Mesenteric fat pad (tissue), 1 donor: Measurements from ENCODE around the gene GRK1. TPM values are rescaled to one million over a fixed set of nuclear protein-coding genes. Genes with fewer than 3 reads are reported as not detected.
A peak's percentile ranks its signal among the peaks of the same experiment; 100 is the strongest.
"Not testable (repeated sequence)": the region's sequence is repeated elsewhere in the genome, so short reads cannot be mapped to it uniquely, and the experiment has no call there.

Experiments used
- DNase-seq: peaks from one replicate; pipeline ENCODE4 v3.0.0-alpha.2; 2020; ENCODE audit warnings: low spot score
- long read RNA-seq: library from polyadenylated mRNA; unstranded; transcript quantifications from one replicate; pipeline ENCODE4 v2.0.0, GENCODE V29; 2020
- total RNA-seq: library from RNA; stranded (reverse); fragmentation: NEBNext Ultra II Directional; extraction: Animal tissue kit (Norgen Biotek cat#: 25700); gene quantifications from one replicate; pipeline ENCODE4 v1.2.1, GENCODE V29; 2021
- donor health status: DM: yes; HTN: yes; CAD: no.

The GRK1 gene
- total RNA-seq, result not detected
- long read RNA-seq, result 0 reads

GRCh38 chr13:113666951-113667701 lies at the start of gene GRK1:
Gene GRK1 (plus strand): TSS chr13:113667219. CDS start chr13:113667387, 168 bp downstream.
- DNase-seq, result peak; percentile 86

- no peak for DNase-seq
Measured at GRCh38 chr13:113617961-113618360, 49.1 kb upstream of the GRK1 start.

- DNase-seq, result no peak
Measured at GRCh38 chr13:113618455-113618854, 48.6 kb upstream of the GRK1 start.

- DNase-seq, result no peak
Measured at GRCh38 chr13:113620036-113620796, 46.8 kb upstream of the GRK1 start.

DNA sequence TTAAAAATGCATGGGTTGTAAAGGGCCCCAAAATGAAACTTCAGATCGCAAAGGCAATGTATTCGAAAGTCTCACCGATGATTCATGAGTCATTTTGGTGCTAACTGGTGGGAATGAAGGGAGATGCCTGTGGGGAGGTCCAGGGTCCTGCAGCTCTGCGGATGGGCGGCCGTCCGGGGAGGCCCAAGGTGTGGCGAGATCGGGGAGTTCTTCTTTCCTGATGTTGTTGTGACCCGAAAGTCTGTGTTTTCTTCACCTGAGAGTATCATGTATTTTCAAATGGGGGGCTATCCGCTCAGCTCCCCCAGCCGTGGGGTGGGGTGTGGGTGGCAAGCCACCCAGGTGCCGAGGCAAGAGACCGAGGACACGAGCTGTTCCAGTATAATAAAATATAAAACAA lies 46.0 kb upstream of the GRK1 start:
- DNase-seq, result no peak

DNA sequence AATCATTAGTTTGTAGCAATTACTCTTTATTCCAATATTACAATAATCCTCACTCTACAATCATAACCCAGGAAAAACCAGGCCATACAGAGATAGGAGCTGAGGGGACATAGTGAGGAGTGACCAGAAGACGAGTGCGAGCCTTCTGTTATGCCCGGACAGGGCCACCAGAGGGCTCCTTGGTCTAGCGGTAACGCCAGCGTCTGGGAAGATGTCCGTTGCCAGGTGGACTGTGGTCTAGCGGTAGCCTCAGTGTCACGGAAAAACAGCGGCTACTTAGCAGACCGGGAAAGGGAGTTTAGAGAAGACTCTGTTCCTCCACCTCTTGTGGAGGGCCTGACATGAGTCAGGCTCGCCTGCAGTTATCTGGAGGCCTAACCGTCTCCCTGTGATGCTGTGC lies 45.5 kb upstream of the GRK1 start:
- not testable (repeated sequence) for DNase-seq

- not testable (repeated sequence) for DNase-seq
Measured at GRCh38 chr13:113621986-113622550, 45.0 kb upstream of the GRK1 start.

DNA sequence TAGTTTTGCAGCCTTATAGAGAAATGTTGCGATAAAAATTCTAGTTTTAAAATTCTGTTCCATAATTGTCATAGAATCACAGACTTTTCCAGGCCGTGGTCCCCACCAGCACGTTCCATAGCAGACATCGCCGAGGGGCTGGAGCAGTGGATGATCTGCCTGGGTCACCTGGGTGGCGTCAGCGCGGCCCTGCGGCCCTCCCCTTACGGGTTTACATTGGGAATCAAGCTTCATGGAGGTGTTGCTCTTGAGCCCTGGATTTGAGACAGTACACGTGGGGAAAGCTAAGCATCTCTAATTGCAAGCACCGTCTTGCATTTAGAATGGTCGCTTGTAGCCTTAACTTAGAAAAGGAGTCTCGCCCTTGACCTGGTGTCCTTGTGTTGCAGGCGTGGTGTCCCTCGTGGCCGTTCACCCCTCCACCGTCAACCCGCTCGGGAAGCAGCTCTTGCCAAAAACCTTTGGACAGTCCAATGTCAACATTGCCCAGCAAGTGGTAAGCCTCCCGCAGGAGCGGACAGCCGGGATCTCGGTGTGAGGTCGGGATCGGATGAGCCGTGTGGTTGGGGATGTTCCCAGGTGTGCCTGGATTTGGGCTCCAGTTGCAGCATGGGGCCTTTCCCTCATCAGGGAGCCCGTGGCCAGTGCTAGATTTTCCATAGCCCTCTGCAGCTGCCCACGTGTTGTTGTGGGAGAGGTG lies 44.1 kb upstream of the GRK1 start:
- DNase-seq, result no peak

DNA sequence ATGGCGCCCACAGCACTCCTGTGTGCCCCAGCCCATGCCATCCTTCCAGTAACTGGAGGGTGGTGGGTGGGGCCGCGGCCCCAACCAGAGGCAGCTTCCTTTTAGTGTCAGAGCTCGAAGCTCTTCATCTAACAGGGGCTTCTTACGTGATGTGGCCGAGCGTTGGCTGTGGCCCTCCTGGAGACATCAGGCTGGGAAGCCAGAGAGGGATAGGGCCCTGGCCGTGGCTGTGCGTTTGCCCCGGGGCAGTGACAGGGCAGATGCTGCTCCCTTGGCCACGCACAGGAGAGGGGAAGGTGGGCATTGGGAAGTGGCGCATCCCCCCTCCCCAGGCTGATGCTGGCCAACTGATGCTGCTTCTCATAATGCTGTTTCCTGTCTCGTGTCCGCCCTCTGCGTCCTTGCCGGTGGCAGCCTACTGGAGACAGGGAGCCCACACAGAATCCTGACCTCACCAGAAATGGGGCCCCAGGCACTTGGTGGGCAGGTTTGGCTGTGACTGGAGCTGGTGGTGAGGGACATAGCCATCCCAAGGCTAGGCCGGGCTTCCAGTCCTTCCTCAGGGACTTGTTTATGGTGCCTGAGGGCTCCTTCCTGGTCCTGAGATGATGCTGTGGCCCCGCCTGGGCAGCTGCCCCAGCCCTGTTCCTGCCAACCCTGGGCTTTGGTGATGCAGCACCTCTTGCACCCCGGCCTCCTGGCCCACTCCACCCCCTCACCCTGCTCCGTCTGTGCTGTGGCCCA lies 43.4 kb upstream of the GRK1 start:
- DNase-seq, result no peak

DNA sequence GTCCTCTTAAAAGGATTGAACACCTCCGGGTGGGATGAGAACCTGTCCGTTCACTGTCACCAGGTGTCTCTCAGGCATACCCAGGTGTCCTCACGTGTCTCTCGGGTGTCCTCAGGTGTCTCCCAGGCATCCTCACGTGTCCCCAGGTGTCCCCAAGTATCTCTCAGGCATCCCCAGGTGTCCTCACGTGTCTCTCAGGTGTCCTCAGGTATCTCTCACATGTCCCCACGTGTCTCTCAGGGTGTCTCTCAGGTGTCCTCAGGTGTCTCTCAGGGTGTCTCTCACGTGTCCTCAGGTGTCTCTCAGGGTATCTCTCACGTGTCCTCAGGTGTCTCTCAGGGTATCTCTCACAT lies 42.8 kb upstream of the GRK1 start:
- DNase-seq, result no peak

DNA sequence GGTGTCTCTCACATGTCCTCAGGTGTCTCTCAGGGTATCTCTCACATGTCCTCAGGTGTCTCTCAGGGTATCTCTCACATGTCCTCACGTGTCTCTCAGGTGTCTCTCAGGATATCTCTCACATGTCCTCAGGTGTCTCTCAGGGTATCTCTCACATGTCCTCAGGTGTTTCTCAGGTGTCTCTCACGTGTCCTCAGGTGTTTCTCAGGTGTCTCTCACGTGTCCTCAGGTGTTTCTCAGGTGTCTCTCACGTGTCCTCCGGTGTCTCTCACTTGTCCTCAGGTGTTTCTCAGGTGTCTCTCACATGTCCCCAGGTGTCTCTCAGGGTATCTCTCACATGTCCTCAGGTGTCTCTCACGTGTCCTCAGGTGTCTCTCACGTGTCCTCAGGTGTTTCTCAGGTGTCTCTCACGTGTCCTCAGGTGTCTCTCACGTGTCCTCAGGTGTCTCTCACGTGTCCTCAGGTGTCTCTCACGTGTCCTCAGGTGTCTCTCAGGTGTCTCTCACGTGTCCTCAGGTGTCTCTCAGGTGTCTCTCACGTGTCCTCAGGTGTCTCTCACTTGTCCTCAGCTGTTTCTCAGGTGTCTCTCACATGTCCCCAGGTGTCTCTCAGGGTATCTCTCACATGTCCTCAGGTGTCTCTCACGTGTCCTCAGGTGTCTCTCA lies 42.2 kb upstream of the GRK1 start:
- not testable (repeated sequence) for DNase-seq

DNA sequence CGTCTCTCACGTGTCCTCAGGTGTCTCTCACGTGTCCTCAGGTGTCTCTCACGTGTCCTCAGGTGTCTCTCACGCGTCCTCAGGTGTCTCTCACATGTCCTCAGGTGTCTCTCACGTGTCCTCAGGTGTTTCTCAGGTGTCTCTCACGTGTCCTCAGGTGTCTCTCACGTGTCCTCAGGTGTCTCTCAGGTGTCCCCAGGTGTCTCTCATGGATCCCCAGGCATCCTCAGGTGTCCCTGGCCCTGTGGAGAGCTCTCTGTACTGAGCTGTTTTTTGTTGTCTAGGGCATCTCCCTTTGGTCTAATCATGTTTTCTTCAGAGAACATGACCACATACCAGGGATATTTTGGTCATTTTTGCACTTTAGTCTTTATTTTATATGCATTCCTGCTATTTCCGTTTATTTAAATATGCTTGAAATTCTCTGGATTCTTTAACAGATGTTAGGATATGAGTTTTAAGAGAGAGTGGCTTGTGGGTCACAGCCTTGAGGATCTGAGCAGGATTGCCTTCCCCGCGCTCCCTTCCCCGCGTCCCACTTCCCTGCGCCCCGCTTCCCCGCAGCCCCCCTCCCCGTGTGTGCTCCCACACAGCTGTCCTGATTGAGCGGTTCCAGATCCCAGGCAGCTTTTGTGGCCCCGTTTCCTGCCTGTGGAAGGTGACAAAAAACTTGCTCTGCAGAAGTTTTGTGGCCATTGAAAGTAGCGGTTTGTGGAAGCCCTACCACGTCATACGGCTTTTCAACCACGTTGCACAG lies 40.9 kb upstream of the GRK1 start:
- no peak for DNase-seq

DNA sequence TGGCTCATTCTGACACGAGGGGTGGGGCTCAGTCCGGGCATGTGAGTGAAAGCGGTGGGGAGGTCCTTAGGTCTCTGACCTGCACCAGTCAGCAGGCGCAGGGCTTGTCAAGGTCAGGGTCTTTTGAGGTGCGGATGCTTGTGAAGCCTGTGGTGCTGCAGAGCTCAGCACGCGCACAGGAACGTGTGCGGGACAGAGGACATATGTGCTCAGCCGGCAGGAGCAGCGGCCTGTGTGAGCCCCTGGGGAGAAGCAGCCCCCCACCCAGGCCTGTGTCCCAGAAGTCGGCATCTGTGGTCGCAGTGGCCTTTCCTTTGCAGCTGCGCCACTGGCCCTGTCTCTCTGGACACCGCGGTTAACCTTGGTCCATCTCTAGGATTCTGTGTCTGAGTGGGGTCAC lies 39.9 kb upstream of the GRK1 start:
- no peak for DNase-seq

DNA sequence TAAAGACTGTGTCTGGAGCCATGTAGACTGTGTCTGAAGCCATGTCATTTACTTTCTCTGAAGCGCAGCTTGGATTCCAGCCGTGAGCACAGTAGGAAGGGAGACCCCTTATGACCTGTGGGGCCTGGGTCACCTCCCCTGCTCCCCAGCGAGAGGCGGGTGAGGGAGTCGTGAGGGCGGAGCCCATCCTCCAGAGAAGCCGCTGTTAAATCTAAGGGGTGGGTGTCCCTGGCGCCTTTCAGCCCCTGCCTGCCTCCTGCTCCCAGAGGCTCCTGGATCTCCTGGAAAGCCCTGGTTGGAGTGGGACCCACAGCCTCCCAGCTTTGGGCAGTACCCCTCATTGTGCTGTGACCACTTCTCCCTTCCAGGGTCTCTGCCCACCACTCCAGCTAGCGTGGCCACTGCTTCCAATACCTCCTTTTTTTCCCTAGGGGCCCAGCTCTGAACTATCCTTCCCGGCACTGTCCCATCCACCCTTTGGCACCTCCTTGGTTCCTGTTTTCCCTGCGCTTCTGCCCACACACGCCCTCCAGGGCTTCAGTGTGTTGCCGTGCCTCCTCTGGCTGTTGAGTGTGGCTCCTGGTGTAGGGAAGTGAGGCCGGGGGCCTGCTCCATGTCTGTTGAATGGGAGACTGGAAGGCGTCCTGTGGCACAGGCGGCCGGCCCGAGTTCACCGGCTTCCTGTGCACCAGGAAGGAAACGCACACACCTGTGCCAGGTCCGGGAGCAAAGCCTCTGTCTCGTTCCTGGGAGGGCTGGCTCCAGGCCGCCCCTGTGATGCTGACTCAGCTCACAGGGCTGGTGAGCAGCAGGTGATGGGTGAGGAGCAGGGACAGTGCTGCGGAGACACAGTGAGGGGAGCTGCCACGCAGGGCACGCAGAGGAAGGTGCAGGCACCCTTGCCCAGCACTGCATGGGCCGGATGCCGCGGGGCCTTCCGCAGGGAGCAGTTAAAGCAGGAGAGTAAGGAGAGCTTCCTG lies 38.4 kb upstream of the GRK1 start:
- DNase-seq, result no peak

DNA sequence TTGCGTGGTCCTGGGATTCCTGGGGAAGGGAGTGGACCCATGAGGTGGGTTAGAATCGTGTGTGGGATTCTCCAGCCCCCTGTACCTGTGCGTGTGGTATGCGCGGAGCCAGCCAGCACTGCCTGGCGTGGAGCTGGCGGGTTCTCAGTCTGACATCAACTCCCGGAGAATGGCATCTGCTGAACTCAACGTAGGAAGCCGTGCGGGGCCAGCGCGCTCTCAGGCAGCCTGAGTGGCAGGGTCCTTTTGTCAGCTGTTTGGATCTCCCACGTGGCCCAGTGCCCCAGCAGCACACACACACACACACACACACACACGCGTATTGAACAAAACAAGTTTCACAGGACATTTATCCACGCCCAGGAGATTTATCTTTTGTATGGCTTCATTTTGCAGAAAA lies 37.2 kb upstream of the GRK1 start:
- DNase-seq, result no peak

DNA sequence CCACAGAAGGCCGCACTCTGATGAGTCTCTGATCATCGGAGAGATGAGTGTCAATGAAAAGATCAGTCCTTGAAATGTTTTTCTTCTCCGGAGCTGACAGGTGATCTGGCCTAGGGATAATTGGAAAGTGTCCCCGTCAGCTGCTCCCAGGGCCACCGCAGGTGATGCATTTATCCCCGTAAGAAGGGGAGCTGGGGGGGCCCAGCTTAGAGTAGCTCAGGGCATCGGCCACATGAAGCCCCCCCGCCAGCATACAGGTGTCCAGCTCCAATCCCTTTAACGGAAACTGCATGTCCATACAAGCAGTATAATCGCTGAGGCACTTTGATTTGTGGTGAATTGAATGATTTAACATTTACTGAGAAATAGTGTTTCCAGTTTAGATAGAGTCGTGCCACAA lies 36.7 kb upstream of the GRK1 start:
- DNase-seq, result no peak

GRCh38 chr13:113630804-113631203 lies 36.2 kb upstream of the GRK1 start:
- DNase-seq, result no peak

- DNase-seq, result no peak
Measured at GRCh38 chr13:113631341-113632095, 35.5 kb upstream of the GRK1 start.
